ENCODE results near the gene ATG12.

- no peak for TF ChIP-seq CTCF (IDR thresholded peaks at IDR 0.05)
- no peak for TF ChIP-seq POLR2A (IDR thresholded peaks at IDR 0.05)
- TF ChIP-seq POLR2AphosphoS5 (IDR thresholded peaks at IDR 0.05; ENCODE audit: insufficient read depth in 1 of 2, low read depth in 1 of 2) = no peak
Measured at GRCh38 chr5:115842952-115843351, 1.6 kb upstream of the ATG12 start.
